Osteoblast (primary cell): ENCODE measurements around the gene TPP1. TPM values are rescaled to one million over a fixed set of nuclear protein-coding genes. Genes with fewer than 3 reads are reported as not detected.

Experiments used
- DNase-seq: peaks from one replicate; pipeline ENCODE4 v3.0.0; 2011; ENCODE audit warnings: low spot score, mixed read lengths; ENCODE audit not compliant: insufficient read length; ENCODE audit errors: missing footprints
- H2AFZ ChIP-seq: 2 replicates; pipeline ENCODE4 v1.6.0; 2011; ENCODE audit warnings: mild to moderate bottlenecking, low read length
- H3K27ac ChIP-seq: 2 replicates; pipeline ENCODE4 v1.5.1; 2011; ENCODE audit warnings: mild to moderate bottlenecking, low read depth, low read length, moderate library complexity
- H3K27me3 ChIP-seq: 2 replicates; pipeline ENCODE4 v1.6.0; 2012; ENCODE audit warnings: mild to moderate bottlenecking, control low read depth, inconsistent platforms, low read length, moderate library complexity; ENCODE audit not compliant: insufficient read depth
- H3K36me3 ChIP-seq: 2 replicates; pipeline ENCODE4 v1.5.1; 2011; ENCODE audit warnings: mild to moderate bottlenecking, low read length, control low read depth, moderate library complexity; ENCODE audit not compliant: insufficient read depth
- H3K4me1 ChIP-seq: 2 replicates; pipeline ENCODE4 v1.5.1; 2011; ENCODE audit warnings: mild to moderate bottlenecking, low read length, control low read depth, moderate library complexity; ENCODE audit not compliant: insufficient read depth
- H3K4me2 ChIP-seq: 2 replicates; pipeline ENCODE4 v1.6.0; 2011; ENCODE audit warnings: mild to moderate bottlenecking, low read length; ENCODE audit not compliant: insufficient read depth
- H3K4me3 ChIP-seq: fragments of 200-600 bp; sonication (generic); 3 replicates; pipeline ENCODE4 v1.5.1; 2012; ENCODE audit warnings: mild to moderate bottlenecking, low read length, inconsistent platforms; ENCODE audit not compliant: insufficient read depth
- H3K79me2 ChIP-seq: 2 replicates; pipeline ENCODE4 v1.6.0; 2012; ENCODE audit warnings: mild to moderate bottlenecking, low read length, control low read depth, inconsistent platforms; ENCODE audit not compliant: insufficient read depth
- H3K9me3 ChIP-seq: 2 replicates; pipeline ENCODE4 v1.5.1; 2011; ENCODE audit warnings: low read depth, low read length, control low read depth
- H4K20me1 ChIP-seq: 2 replicates; pipeline ENCODE4 v1.6.0; 2012; ENCODE audit warnings: mild to moderate bottlenecking, low read length, control low read depth; ENCODE audit not compliant: insufficient read depth
- total RNA-seq: library from RNA; depleted of rRNA; stranded (reverse); fragments of >200 nt; gene quantifications from 2 replicates; pipeline ENCODE4 v1.2.3, GENCODE V29; 2012
- TF ChIP-seq, protein P1 (sequence below): IDR thresholded peaks from 2 replicates; pipeline ENCODE4 v1.5.1; 2011; ENCODE audit warnings: mild to moderate bottlenecking, low read depth, low read length, moderate library complexity; ENCODE audit errors: extremely low read depth

The TPP1 gene
- total RNA-seq, 1 donor: 127 TPM

DNA sequence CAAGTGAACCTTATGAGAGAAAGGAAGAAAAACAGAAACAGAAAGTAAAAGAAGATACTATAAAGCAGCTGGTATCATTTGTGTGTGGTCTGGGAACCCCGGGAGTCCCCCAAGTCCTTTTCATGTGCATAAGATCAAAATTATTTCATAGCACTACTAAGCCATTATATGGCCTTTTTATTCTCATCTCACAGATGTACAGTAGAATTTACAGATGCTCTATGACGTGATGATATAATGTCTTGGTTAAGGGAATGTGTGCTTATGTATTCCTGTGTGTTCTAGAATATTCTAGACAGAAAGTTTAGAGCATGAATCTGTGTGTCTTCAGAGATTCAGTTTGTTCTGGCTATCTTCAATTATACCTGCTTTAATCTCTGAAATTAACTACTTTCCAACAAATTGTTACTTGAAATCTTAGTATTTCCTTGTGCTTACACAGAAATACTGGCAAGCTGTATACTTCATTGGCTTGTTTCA is 8.6 kb upstream of the TPP1 start:
- DNase-seq: no peak
- TF ChIP-seq, protein P1, sequence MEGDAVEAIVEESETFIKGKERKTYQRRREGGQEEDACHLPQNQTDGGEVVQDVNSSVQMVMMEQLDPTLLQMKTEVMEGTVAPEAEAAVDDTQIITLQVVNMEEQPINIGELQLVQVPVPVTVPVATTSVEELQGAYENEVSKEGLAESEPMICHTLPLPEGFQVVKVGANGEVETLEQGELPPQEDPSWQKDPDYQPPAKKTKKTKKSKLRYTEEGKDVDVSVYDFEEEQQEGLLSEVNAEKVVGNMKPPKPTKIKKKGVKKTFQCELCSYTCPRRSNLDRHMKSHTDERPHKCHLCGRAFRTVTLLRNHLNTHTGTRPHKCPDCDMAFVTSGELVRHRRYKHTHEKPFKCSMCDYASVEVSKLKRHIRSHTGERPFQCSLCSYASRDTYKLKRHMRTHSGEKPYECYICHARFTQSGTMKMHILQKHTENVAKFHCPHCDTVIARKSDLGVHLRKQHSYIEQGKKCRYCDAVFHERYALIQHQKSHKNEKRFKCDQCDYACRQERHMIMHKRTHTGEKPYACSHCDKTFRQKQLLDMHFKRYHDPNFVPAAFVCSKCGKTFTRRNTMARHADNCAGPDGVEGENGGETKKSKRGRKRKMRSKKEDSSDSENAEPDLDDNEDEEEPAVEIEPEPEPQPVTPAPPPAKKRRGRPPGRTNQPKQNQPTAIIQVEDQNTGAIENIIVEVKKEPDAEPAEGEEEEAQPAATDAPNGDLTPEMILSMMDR: no peak
- Histone ChIP-seq H3K27me3 (no peaks in the 10 kb centered on the region), H3K4me3 (no peak overlapping the region), H3K36me3 (no peaks in the 10 kb centered on the region), H3K4me1 (no peaks in the 10 kb centered on the region), H3K9me3 (no peaks in the 10 kb centered on the region), H3K4me2 (no peak overlapping the region), H3K79me2 (no peaks in the 10 kb centered on the region), H4K20me1 (no peaks in the 10 kb centered on the region), H2AFZ (no peak overlapping the region), H3K27ac (no peak overlapping the region)

DNA sequence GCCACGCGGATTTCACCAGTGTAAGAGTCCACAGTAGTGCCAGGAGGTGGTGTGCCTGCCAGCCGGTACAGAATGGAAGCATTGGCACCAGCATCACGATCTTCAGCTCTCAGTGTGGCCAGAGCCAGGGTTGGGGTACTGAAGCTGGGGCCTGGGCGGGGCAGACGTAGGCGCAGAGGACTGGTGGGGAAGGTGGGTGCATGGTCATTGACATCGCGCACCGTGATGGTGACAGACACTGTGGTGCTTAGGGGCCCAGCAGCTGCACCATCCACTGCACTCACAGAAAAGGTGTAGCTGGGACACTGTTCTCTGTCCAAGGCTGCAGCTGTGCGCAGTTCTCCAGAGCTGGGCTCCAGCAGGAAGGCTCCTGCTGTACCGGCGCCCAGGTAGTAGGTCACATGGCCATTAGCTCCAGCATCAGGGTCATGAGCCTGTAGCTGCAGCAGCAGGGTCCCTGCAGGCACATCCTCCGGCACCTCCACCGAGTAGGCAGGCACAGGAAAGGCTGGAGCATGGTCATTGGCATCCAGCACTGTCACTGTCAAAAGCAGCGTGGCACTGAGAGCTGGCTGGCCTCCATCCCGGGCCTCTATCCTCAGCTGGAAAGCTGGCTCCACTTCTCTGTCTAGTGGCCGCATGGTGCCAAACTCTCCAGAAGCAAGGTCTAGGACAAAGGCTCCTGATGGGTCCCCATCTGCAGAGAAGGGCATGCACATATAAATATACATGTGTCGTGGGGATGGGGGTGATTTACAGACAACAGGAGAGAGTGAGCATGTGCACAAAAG is 7.9 kb upstream of the TPP1 start:
- Histone ChIP-seq H3K4me1 (no peaks in the 10 kb centered on the region), H3K9me3 (no peaks in the 10 kb centered on the region), H3K4me3 (no peak overlapping the region), H3K27ac (no peak overlapping the region), H3K79me2 (no peaks in the 10 kb centered on the region), H3K27me3 (no peaks in the 10 kb centered on the region), H3K36me3 (no peaks in the 10 kb centered on the region), H4K20me1 (no peaks in the 10 kb centered on the region), H2AFZ (no peak overlapping the region), H3K4me2 (no peak overlapping the region)
- TF ChIP-seq, protein P1: no peak
- DNase-seq: peak; percentile 92

DNA sequence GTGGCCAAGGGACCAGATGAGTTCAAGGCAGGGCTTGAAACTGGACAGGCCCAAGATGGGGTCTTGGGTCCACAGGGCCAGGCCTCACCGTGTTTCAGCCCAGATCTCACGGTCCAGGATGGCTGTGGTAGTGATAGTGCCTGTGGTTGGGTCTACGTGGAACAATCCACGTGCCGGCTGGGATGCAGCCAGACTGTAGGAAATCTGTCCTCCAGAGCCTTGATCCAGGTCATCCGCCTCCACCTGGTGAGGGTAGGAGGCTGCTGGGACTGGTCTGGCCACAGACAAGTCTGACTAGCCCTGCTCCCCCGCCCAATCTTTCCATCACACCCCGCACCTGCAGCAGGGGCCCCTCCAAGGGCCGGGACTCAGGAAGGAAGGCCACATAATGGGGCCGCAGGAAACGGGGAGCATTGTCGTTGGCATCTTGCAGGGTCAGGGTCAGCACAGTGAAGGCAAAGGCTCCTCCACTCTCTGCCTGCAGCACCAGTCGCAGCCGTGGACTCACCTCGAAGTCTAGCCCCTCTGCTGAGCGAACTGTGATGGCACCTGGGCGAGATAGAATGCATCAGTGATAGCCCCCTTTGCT is 6.7 kb upstream of the TPP1 start:
- Histone ChIP-seq H3K4me3 (no peak overlapping the region), H3K27me3 (no peaks in the 10 kb centered on the region), H3K4me2 (no peak overlapping the region), H3K4me1 (no peaks in the 10 kb centered on the region), H4K20me1 (no peaks in the 10 kb centered on the region), H3K27ac (no peak overlapping the region), H3K79me2 (no peaks in the 10 kb centered on the region), H3K36me3 (no peaks in the 10 kb centered on the region), H3K9me3 (no peaks in the 10 kb centered on the region), H2AFZ (no peak overlapping the region)
- TF ChIP-seq, protein P1: no peak
- DNase-seq: no peak

DNA sequence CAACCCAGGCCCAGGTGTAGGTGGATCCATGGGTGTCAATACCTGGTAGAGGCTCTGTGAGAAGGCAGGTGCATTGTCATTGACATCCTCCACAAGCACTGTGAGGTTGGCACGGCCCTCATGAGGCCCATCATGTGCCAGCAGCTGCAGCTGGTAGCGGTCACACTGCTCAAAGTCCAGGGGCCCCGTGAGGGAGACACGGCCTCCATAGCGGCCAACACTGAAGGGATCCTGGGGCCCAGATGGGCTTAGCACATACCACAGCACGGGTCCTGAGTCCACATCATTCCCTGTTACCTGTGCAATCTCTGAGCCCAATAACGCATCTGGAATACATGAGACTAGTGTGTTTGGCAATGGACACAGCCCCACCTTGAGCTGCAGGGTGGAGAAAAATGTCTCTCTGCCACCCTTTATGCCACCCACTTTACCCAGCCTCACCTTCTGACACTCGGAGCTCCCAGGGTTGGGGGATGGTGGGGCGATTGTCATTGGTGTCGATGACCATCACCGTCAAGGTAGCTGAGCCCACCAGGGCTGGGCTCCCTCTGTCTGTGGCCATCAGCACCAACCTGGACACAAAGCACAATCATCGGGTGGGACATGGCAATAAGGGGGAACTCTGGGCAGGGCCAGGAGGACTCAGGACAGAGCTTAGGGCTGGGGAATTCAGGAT is 6.1 kb upstream of the TPP1 start:
- H3K79me2 ChIP-seq: no peaks in the 10 kb centered on the region
- no peak for DNase-seq
- no peaks in the 10 kb centered on the region for H3K4me1 ChIP-seq
- no peaks in the 10 kb centered on the region for H4K20me1 ChIP-seq
- no peaks in the 10 kb centered on the region for H3K36me3 ChIP-seq
- H3K4me2 ChIP-seq: no peak overlapping the region
- no peak overlapping the region for H3K27ac ChIP-seq
- no peaks in the 10 kb centered on the region for H3K9me3 ChIP-seq
- TF ChIP-seq, protein P1: no peak
- H3K27me3 ChIP-seq: no peaks in the 10 kb centered on the region
- no peak overlapping the region for H3K4me3 ChIP-seq
- H2AFZ ChIP-seq: no peak overlapping the region
